ENCODE results near the gene CDC16. TPM values are rescaled to one million over a fixed set of nuclear protein-coding genes. Genes with fewer than 3 reads are reported as not detected.

Gene CDC16
- total and polyA plus RNA-seq, 2 experiments from 2014 or later = 57.8 to 58.5 TPM

DNA sequence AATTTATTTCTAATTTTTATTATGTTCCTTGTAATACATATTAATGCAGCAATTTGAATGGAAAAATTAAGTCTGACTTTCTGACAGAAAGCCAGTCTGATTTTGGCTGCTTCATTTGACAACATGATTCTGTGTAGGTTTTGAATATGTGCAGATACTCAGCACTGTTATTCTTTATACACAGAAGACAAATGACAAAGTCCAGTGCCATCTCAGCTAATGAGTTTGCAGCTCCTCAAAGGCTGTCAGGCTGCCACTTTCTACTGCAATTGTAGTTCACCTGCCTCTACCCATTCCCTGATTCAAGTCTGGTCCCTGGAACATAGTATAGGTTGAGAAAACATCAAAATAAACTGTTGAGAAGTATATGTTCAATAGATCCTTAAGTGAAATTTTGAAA, 76.7 kb downstream of the CDC16 start:
- no peak overlapping the region for H3K4me3 ChIP-seq
- no peak for TF ChIP-seq EZH2 (IDR thresholded peaks at IDR 0.05; ENCODE audit: borderline replicate concordance)
- TF ChIP-seq EZH2phosphoT487 (IDR thresholded peaks at IDR 0.05; ENCODE audit: low read depth, severe bottlenecking, unreplicated experiment) = no peak
- no peak for TF ChIP-seq CTCF (IDR thresholded peaks at IDR 0.05; ENCODE audit: poor library complexity)
- no peak overlapping the region for H3K4me2 ChIP-seq

DNA sequence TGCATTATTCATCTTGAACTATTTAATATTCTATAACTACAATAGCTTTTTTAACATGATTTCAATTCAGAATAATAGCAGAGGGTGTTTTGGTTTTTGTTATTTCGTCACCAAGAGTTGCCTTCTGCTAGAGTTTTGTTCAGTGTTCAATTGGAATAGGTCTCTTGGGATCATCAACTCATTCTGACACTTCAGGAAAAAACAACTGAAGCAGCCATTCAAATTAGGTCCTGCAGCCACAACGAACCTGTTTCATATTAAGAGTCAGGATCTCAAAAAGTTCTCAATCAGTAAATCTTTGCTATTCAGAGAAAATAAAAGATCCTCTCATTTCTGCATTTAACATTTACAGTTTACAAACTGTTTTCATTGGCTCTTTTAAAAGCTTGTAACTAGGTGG, 77.2 kb downstream of the CDC16 start:
- Histone ChIP-seq H3K27ac (no peak overlapping the region), H3K9me2 (replicated peaks; ENCODE audit: insufficient read depth) (no peaks in the 10 kb centered on the region), H3K4me1 (ENCODE audit: insufficient read depth) (peaks cover 9% of the 10 kb centered on the region), H3K79me2 (peaks cover 22% of the 10 kb centered on the region), H3K9me3 (ENCODE audit: low read depth) (no peaks in the 10 kb centered on the region), H3K36me3 (replicated peaks; ENCODE audit: insufficient read depth, low read depth) (no peaks in the 10 kb centered on the region), H3K4me3 (no peak overlapping the region), H3K27me3 (no peaks in the 10 kb centered on the region), H2AFZ (no peak overlapping the region), H3K4me2 (no peak overlapping the region), H4K20me1 (ENCODE audit: insufficient read depth, poor library complexity, severe bottlenecking) (peaks cover 19% of the 10 kb centered on the region)
- TF ChIP-seq EZH2 (IDR thresholded peaks at IDR 0.05; ENCODE audit: borderline replicate concordance) (no peak), EZH2phosphoT487 (IDR thresholded peaks at IDR 0.05; ENCODE audit: low read depth, severe bottlenecking, unreplicated experiment) (no peak), CTCF (IDR thresholded peaks at IDR 0.05; ENCODE audit: poor library complexity) (no peak)
- WGBS (ENCODE audit: low lambda C conversion rate, missing lambda C conversion rate) = 78% methylated on average over 2 of the region's 2 CpGs
- no peak for DNase-seq (ENCODE audit: low spot score)

More for the DNA sequence above, 76.7 kb downstream of the CDC16 start:
- H3K36me3 ChIP-seq (replicated peaks; ENCODE audit: insufficient read depth, low read depth) = no peaks in the 10 kb centered on the region
- H3K4me1 ChIP-seq (ENCODE audit: insufficient read depth) = peaks cover 9% of the 10 kb centered on the region
- H3K27ac ChIP-seq = no peak overlapping the region
- no peaks in the 10 kb centered on the region for H3K27me3 ChIP-seq
- peaks cover 15% of the 10 kb centered on the region for H4K20me1 ChIP-seq (ENCODE audit: insufficient read depth, poor library complexity, severe bottlenecking)
- no peak for DNase-seq (ENCODE audit: low spot score)
- H3K9me3 ChIP-seq (ENCODE audit: low read depth) = no peaks in the 10 kb centered on the region
- no peak overlapping the region for H2AFZ ChIP-seq
- peaks cover 17% of the 10 kb centered on the region for H3K79me2 ChIP-seq
- H3K9me2 ChIP-seq (replicated peaks; ENCODE audit: insufficient read depth) = no peaks in the 10 kb centered on the region

- Histone ChIP-seq H3K4me1 (ENCODE audit: insufficient read depth) (peaks cover 10% of the 10 kb centered on the region), H4K20me1 (ENCODE audit: insufficient read depth, poor library complexity, severe bottlenecking) (peaks cover 27% of the 10 kb centered on the region), H2AFZ (peak overlapping the region; percentile 89), H3K4me3 (peak overlapping the region; percentile 44), H3K9me2 (replicated peaks; ENCODE audit: insufficient read depth) (no peaks in the 10 kb centered on the region), H3K27ac (peak overlapping the region; percentile 97), H3K27me3 (no peaks in the 10 kb centered on the region), H3K4me2 (peak overlapping the region; percentile 84), H3K79me2 (peaks cover 36% of the 10 kb centered on the region), H3K36me3 (replicated peaks; ENCODE audit: insufficient read depth, low read depth) (no peaks in the 10 kb centered on the region), H3K9me3 (ENCODE audit: low read depth) (no peaks in the 10 kb centered on the region)
- TF ChIP-seq EZH2phosphoT487 (IDR thresholded peaks at IDR 0.05; ENCODE audit: low read depth, severe bottlenecking, unreplicated experiment) (no peak), EZH2 (IDR thresholded peaks at IDR 0.05; ENCODE audit: borderline replicate concordance) (no peak), CTCF (IDR thresholded peaks at IDR 0.05; ENCODE audit: poor library complexity) (no peak)
- 95% methylated on average over 17 of the region's 17 CpGs for WGBS (ENCODE audit: low lambda C conversion rate, missing lambda C conversion rate)
- DNase-seq (ENCODE audit: low spot score) = no peak
These were observed 78.6 kb downstream of the CDC16 start for GRCh38 chr13:114313061-114313860.

Data from hepatocyte (in vitro differentiated cells).